ENCODE measurements around the gene TTC39A.

DNA sequence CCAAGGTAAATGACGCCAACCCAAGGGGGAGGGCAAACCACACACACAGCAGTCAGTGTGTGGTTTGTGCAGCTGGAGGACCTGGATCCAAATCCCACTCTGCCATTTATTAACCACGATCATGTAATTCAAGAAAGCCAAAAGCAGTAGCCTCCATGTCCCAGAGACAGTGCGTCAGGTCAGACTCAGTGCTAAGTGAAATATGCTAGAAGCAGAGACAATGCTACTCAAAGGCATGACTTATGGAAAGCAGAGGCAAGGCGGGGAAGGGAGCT, 13.6 kb downstream of the TTC39A start:
- TF ChIP-seq EP300 (IDR thresholded peaks at IDR 0.05), result no peak
- no peak for TF ChIP-seq CTCF (IDR thresholded peaks at IDR 0.05)
- TF ChIP-seq POLR2AphosphoS5 (IDR thresholded peaks at IDR 0.05), result no peak
- no peak for TF ChIP-seq POLR2A (IDR thresholded peaks at IDR 0.05)
